HG03097 (cell line): ENCODE data around the gene DNAH2.
"Not testable (repeated sequence)": the region's sequence is repeated elsewhere in the genome, so short reads cannot be mapped to it uniquely, and the experiment has no call there.

Source experiments
- ATAC-seq: cut with Tn5 transposase; IDR thresholded peaks from one replicate; pipeline ENCODE4 v1.9.1; 2021; ENCODE audit not compliant: unreplicated experiment, low FRiP score

DNAH2 gene

GRCh38 chr17:7767405-7768021 lies 50.0 kb downstream of the DNAH2 start:
- ATAC-seq: no peak

GRCh38 chr17:7769854-7770253 lies 52.3 kb downstream of the DNAH2 start:
- no peak for ATAC-seq

GRCh38 chr17:7774055-7774521 lies 56.5 kb downstream of the DNAH2 start:
- no peak for ATAC-seq

- ATAC-seq: no peak
Observed at GRCh38 chr17:7775051-7775450, 57.5 kb downstream of the DNAH2 start.

DNA sequence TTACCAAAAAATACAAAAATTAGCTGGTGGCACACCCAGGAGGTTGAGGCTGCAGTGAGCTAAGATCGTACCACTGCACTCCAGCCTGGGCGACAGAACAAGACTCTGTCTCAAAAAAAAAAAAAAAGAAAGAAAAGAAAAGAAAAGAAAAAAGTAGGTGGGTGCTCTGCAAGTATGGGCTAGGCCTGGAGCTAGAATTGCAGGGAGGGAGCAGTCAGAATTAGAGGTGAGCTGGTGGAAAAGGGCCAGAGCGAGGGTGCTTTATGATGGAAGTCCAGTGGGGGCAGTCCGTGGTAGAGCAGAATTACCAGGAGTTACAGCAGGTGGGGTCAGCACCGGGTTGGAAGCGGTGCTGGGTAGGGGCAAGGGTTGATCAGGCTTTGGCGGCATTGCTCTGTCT lies 59.5 kb downstream of the DNAH2 start:
- ATAC-seq: no peak

- no peak for ATAC-seq
Observed at GRCh38 chr17:7780736-7781135, 63.2 kb downstream of the DNAH2 start.

DNA sequence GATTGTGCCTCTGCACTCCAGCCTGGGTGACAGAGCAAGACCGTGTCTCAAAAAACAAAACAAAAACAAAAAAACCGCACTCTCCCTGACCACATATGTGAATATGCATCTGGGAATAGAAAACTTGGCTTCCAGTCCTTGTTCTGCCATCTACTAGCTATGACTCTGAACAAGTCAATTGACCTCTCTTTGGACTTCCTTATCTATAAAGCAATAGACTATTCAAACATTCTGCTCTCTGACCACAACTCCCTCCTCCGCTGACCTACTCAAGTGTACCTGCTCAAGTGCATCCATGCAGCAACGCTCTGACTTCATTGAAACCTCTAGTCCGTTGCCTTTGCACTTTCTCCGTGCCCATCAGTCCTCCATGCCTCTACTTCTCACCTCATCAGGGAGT lies 63.9 kb downstream of the DNAH2 start:
- no peak for ATAC-seq

GRCh38 chr17:7782240-7782639 lies 64.7 kb downstream of the DNAH2 start:
- no peak for ATAC-seq

GRCh38 chr17:7786866-7787265 lies 69.3 kb downstream of the DNAH2 start:
- no peak for ATAC-seq

DNA sequence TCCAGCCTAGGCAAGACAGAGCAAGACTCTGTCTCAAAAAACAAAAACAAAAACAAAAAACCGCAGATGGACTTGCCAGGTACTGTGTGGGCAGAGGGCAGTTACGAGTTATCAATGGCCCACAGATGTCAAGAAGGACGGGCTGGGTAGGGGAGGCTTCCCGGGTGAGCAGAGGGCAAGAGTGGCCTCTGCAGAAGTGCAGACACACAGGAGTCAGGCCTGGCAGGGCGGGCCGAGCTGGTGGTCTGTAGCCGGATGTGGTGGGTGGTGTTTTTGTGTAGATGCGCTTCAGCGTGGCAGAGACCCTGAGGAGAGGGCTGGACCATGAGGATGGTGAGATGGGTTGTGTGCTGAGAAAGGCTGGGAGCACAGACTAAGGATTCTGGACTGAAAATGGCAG lies 71.6 kb downstream of the DNAH2 start:
- ATAC-seq: no peak

- no peak for ATAC-seq
Observed at GRCh38 chr17:7790150-7790549, 72.6 kb downstream of the DNAH2 start.

DNA sequence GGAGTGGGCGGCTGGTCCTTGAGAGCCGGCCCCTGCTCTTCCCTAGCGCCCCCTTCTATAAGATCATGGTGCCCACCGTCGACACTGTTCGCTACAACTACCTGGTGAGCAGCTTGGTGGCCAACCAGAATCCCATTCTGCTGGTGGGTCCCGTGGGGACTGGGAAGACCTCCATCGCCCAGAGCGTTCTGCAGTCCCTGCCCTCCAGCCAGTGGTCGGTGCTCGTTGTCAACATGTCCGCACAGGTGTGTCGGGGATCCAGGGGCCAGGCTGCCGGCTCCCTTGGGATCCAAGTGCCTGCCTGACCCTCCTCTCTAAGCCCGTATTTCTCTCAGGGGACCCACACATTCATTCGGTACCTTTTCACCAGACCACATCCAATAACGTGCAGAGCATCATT lies 75.1 kb downstream of the DNAH2 start:
- ATAC-seq: no peak

DNA sequence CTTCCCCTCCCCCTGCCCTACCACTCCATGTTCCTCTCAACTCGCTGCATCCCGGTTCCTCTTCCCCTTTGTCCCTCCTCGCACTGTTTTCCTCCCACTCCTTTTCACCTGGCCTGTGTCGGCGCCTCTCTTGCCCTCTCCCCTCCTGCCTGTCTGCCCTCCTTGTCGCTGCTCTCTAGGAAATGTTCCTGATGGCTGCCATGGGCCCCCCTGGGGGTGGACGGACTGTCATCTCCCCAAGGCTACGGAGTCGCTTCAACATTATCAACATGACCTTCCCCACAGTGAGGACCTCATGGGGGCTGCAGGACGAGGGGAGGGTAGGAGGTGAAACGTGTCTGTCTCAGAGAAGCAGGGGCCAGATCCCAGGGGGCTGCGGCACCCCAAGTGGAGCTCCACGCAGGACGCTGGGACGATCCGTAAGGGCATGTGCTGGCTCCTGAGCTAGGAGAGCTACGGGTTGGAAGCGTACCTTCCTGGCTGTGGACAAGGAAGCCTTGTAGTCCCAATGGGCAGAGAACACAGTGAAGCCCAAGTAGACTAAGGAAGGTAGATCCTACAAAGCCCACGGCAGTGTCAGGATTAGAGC lies 76.6 kb downstream of the DNAH2 start:
- no peak for ATAC-seq

DNA sequence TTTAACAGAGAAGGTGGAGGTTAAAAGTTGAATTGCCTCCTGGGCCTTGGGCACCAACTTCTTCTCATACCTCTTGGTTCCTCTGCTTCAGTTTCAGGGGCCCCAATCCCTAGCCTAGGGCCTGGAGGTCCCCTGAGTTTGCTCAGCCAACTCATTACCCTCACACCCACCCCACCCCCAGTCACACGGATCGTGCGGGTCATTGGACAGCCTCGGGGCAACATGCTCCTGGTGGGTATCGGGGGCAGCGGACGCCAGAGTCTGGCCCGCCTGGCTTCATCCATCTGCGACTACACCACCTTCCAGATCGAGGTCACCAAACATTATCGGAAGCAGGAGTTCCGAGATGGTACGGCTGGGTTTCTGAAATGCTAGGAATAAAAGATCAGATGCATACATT lies 80.4 kb downstream of the DNAH2 start:
- no peak for ATAC-seq

GRCh38 chr17:7798839-7799238 lies 81.3 kb downstream of the DNAH2 start:
- ATAC-seq: no peak

- ATAC-seq: no peak
Observed at GRCh38 chr17:7803981-7804380, 86.4 kb downstream of the DNAH2 start.

- no peak for ATAC-seq
Observed at GRCh38 chr17:7806587-7806986, 89.0 kb downstream of the DNAH2 start.

GRCh38 chr17:7807206-7807605 lies 89.7 kb downstream of the DNAH2 start:
- no peak for ATAC-seq

DNA sequence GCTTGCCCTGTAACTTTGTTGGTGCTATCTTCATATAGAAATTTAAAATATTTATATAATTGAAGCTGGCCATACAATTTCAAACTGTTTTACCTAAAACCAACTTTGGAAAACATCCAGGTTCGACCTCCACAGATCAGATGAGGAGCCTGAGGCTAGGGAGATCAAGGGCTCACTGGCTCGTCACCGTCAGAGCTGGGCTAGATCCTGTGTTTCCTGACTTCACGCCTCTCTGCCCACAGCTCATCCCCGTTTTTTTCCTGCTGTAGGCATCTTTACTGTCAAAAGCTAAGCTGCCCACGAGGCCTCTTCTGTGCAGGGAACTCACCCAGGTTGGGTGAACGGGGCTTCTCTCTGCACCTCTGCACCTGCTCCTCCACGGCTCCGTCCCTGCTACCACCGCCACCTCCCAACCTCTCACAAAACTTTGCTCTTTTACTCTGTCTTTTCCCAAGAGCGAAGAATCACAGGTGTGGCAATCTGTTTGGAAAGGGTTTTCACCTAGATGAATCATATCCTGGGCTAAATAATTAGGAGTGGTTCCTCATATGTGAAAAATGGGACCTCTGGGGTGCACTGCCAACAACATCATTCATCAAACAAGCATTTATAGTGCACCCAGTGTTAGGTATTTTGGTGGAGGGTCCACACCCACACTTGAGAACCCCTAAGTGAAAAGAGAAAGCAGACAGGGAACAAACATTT lies 91.7 kb downstream of the DNAH2 start:
- no peak for ATAC-seq

GRCh38 chr17:7809791-7810343 lies 92.3 kb downstream of the DNAH2 start:
- ATAC-seq: not testable (repeated sequence)

DNA sequence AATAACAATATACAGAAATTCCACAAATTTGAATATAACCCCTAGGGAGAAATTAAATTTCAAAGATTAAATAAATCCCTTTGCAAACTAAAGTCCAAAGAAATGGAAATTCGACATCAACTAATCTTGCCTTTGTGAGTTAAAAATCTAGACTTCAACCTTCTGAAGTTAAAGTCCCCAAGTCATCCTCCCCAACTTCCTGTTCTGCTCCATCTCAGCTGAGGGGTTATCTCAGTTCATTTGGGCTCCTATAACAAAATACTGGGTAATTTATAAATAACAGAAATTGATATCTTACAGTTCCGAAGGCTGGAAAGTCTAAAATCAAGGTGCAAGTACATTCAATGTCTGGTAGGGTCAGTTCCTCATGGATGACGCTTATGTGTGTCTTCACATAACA lies 93.7 kb downstream of the DNAH2 start:
- no peak for ATAC-seq

DNA sequence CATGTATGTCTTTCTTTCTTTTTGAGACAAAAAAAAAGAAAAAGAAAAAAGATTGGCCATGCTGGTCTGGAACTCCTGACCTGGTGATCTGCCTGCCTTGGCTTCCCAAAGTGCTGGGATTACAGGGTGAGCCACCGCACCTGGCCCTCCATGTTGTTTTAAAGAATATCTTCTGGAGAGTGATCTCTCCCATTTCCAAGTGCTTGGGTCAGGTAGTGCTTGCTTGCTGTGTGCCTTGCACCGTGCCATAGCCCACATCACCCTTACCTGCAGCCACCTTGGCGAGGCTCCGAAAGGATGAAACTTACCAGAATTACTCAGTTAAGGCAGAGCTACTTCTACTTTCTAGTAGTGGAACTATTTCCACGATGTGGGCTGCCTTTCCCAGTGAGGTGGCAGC lies 97.4 kb downstream of the DNAH2 start:
- no peak for ATAC-seq
